ENCODE data around the gene URI1.

DNA sequence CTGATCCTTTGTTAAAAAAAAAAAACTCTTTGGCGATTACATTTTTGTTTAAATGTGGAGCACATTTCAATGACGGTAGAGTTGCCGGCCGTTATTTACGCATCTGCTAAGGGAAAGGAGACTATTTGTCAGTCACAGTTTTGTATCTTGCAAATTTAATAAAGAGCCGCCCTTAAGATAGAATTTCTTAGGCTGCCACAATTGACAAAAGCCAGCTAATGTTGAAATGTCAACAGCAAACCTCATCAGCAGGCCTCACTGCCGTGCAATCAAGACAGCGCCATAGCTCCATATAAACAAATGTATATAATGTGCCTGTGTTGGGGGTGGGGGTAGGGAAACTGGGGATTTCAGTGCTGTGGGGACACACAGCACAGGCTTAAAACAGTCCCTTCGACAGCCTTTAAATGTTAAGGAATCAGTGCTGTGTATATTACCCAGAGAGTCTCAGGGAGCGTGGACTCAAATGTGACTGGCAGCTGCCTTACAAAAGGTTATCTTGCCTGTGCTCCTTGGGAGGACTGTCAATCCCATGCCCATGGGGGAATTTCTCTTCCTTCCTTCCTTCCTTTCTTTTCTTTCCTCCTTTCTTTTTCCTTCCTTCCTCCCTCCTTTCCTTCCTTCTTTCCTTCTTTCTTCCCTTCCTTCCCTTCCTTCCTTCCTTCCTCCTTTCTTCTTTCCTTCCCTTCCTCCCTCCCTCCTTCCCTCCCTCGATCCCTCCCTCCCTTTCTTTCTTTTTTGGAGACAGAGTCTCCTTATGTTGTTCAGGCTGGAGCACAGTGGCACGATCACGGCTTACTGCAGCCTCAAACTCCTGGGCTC is 108.0 kb downstream of the URI1 start:
- TF ChIP-seq, protein P1, sequence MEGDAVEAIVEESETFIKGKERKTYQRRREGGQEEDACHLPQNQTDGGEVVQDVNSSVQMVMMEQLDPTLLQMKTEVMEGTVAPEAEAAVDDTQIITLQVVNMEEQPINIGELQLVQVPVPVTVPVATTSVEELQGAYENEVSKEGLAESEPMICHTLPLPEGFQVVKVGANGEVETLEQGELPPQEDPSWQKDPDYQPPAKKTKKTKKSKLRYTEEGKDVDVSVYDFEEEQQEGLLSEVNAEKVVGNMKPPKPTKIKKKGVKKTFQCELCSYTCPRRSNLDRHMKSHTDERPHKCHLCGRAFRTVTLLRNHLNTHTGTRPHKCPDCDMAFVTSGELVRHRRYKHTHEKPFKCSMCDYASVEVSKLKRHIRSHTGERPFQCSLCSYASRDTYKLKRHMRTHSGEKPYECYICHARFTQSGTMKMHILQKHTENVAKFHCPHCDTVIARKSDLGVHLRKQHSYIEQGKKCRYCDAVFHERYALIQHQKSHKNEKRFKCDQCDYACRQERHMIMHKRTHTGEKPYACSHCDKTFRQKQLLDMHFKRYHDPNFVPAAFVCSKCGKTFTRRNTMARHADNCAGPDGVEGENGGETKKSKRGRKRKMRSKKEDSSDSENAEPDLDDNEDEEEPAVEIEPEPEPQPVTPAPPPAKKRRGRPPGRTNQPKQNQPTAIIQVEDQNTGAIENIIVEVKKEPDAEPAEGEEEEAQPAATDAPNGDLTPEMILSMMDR (IDR thresholded peaks at IDR 0.05), result no peak
- TF ChIP-seq POLR2A (IDR thresholded peaks at IDR 0.05), result no peak
